CD4-positive, alpha-beta memory T cell (primary cell): ENCODE data around the gene TRPM5. TPM values are rescaled to one million over a fixed set of nuclear protein-coding genes. Genes with fewer than 3 reads are reported as not detected.
A peak's percentile ranks its signal among the peaks of the same experiment; 100 is the strongest.

Experiments used
- CTCF ChIA-PET: fragments of 350-600 bp; sonication (Branson Sonifier 250); formaldehyde crosslinking; loops from one replicate; lab custom pipeline; 2021; ENCODE audit warnings: inconsistent platforms; ENCODE audit not compliant: partially characterized antibody; lab: Charles Lee
- POLR2A ChIA-PET: fragments of 350-600 bp; sonication (Branson Sonifier 250); formaldehyde crosslinking; loops from one replicate; lab custom pipeline; 2021; ENCODE audit not compliant: partially characterized antibody; lab: Charles Lee
- DNase-seq, 5 donors: peaks; one replicate each; pipeline versions ENCODE4 v3.0.0 to v3.0.0-alpha.2; 2020 to 2022; ENCODE audit warnings: mixed read lengths in 1 of 5
- H3K27ac ChIP-seq: one replicate; pipeline ENCODE4 v1.7.0; 2013; ENCODE audit warnings: low read depth, low read length
- H3K27me3 ChIP-seq: 2 replicates; pipeline ENCODE4 v1.7.0; 2013; ENCODE audit warnings: mild to moderate bottlenecking, low read length, moderate library complexity; ENCODE audit not compliant: insufficient read depth
- H3K36me3 ChIP-seq: 2 replicates; pipeline ENCODE4 v1.7.0; 2013; ENCODE audit warnings: mild to moderate bottlenecking, low read length, moderate library complexity; ENCODE audit not compliant: insufficient read depth
- H3K4me1 ChIP-seq: 2 replicates; pipeline ENCODE4 v1.7.0; 2013; ENCODE audit warnings: mild to moderate bottlenecking, low read length, moderate library complexity; ENCODE audit not compliant: insufficient read depth
- H3K4me3 ChIP-seq, 2 donors: one replicate each; pipeline ENCODE4 v1.7.0; 2013; ENCODE audit warnings: low read length in 2 of 2, mild to moderate bottlenecking in 1 of 2
- H3K9me3 ChIP-seq, 2 donors: one replicate each; pipeline ENCODE4 v1.7.0; 2013; ENCODE audit warnings: low read length in 2 of 2, control low read depth in 1 of 2; ENCODE audit not compliant: control insufficient read depth in 1 of 2
- H3K27ac Mint-ChIP-seq, 7 donors: one replicate each; pipeline ENCODE4 v1.8.0; 2020 to 2021; ENCODE audit warnings: mixed read lengths in 7 of 7, mild to moderate bottlenecking in 6 of 7, inconsistent platforms in 3 of 7, moderate library complexity in 3 of 7
- H3K27me3 Mint-ChIP-seq, 2 donors: one replicate each; pipeline ENCODE4 v1.8.0; 2020 to 2021; ENCODE audit warnings: mixed read lengths in 2 of 2
- H3K36me3 Mint-ChIP-seq, 2 donors: one replicate each; pipeline ENCODE4 v1.8.0; 2020 to 2021; ENCODE audit warnings: mixed read lengths in 2 of 2, inconsistent platforms in 1 of 2, mild to moderate bottlenecking in 1 of 2
- H3K4me1 Mint-ChIP-seq, 4 donors: one replicate each; pipeline ENCODE4 v1.8.0; 2020 to 2021; ENCODE audit warnings: mixed read lengths in 4 of 4, mild to moderate bottlenecking in 1 of 4
- H3K4me3 Mint-ChIP-seq, 8 donors: one replicate each; pipeline ENCODE4 v1.8.0; 2020 to 2021; ENCODE audit warnings: mixed read lengths in 8 of 8, mild to moderate bottlenecking in 7 of 8, moderate library complexity in 6 of 8, inconsistent platforms in 3 of 8
- H3K9me3 Mint-ChIP-seq, 8 donors: one replicate each; pipeline ENCODE4 v1.8.0; 2020 to 2021; ENCODE audit warnings: mixed read lengths in 8 of 8, mild to moderate bottlenecking in 5 of 8, inconsistent platforms in 3 of 8, moderate library complexity in 1 of 8
- intact Hi-C: fragments of 100-400 bp; cut with micrococcal nuclease; formaldehyde crosslinking; loops from one replicate; pipeline ENCODE4 v1.15.1; 2023
- polyA plus RNA-seq, 2 donors: library from polyadenylated mRNA; unstranded; fragments of 300-500 nt; fragmentation: Illumina TruSeq; gene quantifications; one replicate each; pipeline ENCODE4 v1.2.3, GENCODE V29; 2021
- total RNA-seq, 2 experiments: library from RNA; stranded (reverse); gene quantifications; one replicate each; pipeline ENCODE4 v1.2.3, GENCODE V29; 2021

Gene TRPM5
- total and polyA plus RNA-seq, 4 experiments from 2014 or later = 0.19 to 0.23 TPM; not detected in 2

GRCh38 chr11:2402890-2403645 is 41.2 kb downstream of the TRPM5 start:
- peaks cover 0 to 3% of the 10 kb centered on the region in 2 donors for H3K27me3 Mint-ChIP-seq
- peaks cover 0 to 20% of the 10 kb centered on the region in 2 donors for H3K36me3 Mint-ChIP-seq
- Histone ChIP-seq H3K9me3 (no peaks in the 10 kb centered on the region), H3K27me3 (no peaks in the 10 kb centered on the region), H3K4me3 (no peak overlapping the region), H3K36me3 (peaks cover 15% of the 10 kb centered on the region), H3K27ac (no peak overlapping the region), H3K4me1 (peaks cover 24% of the 10 kb centered on the region)
- H3K4me1 Mint-ChIP-seq = peaks cover 6 to 31% (median 17%) of the 10 kb centered on the region in 4 donors
- ChIA-PET CTCF (no interaction called here), POLR2A (interaction anchor here (0.5 to 3.0 kb wide), 3 partner anchors 51 to 98 kb away, joined by 3 to 9 read pairs (median 5); no protein-coding TSS in a partner anchor)
- no peak for DNase-seq
- peak overlapping the region in 7 of 8 donors; percentile 24 to 96 (median 43) for H3K4me3 Mint-ChIP-seq
- no peak overlapping the region for H3K27ac Mint-ChIP-seq
- peaks cover 0 to 4% (median 0%) of the 10 kb centered on the region in 8 donors for H3K9me3 Mint-ChIP-seq
- intact Hi-C loops = no loop called here

GRCh38 chr11:2402106-2402505 is 42.2 kb downstream of the TRPM5 start:
- H3K4me1 ChIP-seq = peaks cover 24% of the 10 kb centered on the region
- DNase-seq = no peak
- ChIA-PET POLR2A (interaction anchor here (1.4 to 4.5 kb wide), 3 partner anchors 24 to 101 kb away, joined by 5 to 73 read pairs (median 45); partner anchors contain the start of genes C11orf21, CD81 and TSPAN32), CTCF (interaction anchor here (0.6 to 2.9 kb wide), 4 partner anchors 98 to 130 kb away, joined by 3 to 13 read pairs (median 6); partner anchors contain the start of genes C11orf21 and TSPAN32)
- peaks cover 15% of the 10 kb centered on the region for H3K36me3 ChIP-seq
- Mint-ChIP-seq H3K4me3 (peak overlapping the region; percentile 29 to 96 (median 92)), H3K9me3 (peaks cover 0 to 4% (median 0%) of the 10 kb centered on the region in 8 donors), H3K27me3 (peaks cover 0 to 3% of the 10 kb centered on the region in 2 donors), H3K36me3 (peaks cover 2 to 25% of the 10 kb centered on the region in 2 donors), H3K27ac (peak overlapping the region in 3 of 7 donors; percentile 48 to 100 (median 51)), H3K4me1 (peaks cover 6 to 31% (median 17%) of the 10 kb centered on the region in 4 donors)
- intact Hi-C loops = no loop called here
- no peaks in the 10 kb centered on the region for H3K27me3 ChIP-seq
- no peaks in the 10 kb centered on the region for H3K9me3 ChIP-seq
- H3K27ac ChIP-seq = no peak overlapping the region
- H3K4me3 ChIP-seq = peak overlapping the region; percentile 85 to 88

- H3K36me3 Mint-ChIP-seq = peaks cover 6 to 30% of the 10 kb centered on the region in 2 donors
- intact Hi-C loops = no loop called here
These were observed 42.8 kb downstream of the TRPM5 start for GRCh38 chr11:2401436-2401984.

GRCh38 chr11:2400762-2401435 is 43.4 kb downstream of the TRPM5 start:
- H3K4me3 Mint-ChIP-seq = peak overlapping the region; percentile 89 to 97 (median 94)
- CTCF ChIA-PET = interaction anchor here (0.8 to 2.9 kb wide), 14 partner anchors 9 to 487 kb away, joined by 3 to 30 read pairs (median 4); partner anchors contain the start of genes C11orf21, CD81 and TSPAN32
- Histone ChIP-seq H3K27me3 (no peaks in the 10 kb centered on the region), H3K4me1 (peaks cover 24% of the 10 kb centered on the region), H3K9me3 (no peaks in the 10 kb centered on the region), H3K27ac (peak overlapping the region; percentile 86), H3K4me3 (peak overlapping the region; percentile 85 to 88), H3K36me3 (peaks cover 20% of the 10 kb centered on the region)
- peaks cover 6 to 31% (median 17%) of the 10 kb centered on the region in 4 donors for H3K4me1 Mint-ChIP-seq
- intact Hi-C loops = loop anchor here (1.0 kb wide), 7 partner anchors 19 to 656 kb away; partner anchors contain the start of genes C11orf21, CARS1, CD81 and NAP1L4
- peak in 1 of 5 donors; percentile 56 for DNase-seq
- H3K27me3 Mint-ChIP-seq = peaks cover 0 to 3% of the 10 kb centered on the region in 2 donors
- POLR2A ChIA-PET = interaction anchor here (0.7 to 4.5 kb wide), 17 partner anchors 9 to 648 kb away, joined by 3 to 73 read pairs (median 5); partner anchors contain the start of genes C11orf21, CD81, CDKN1C and TSPAN32
- H3K27ac Mint-ChIP-seq = peak overlapping the region; percentile 92 to 100 (median 96)
- peaks cover 0 to 4% (median 0%) of the 10 kb centered on the region in 8 donors for H3K9me3 Mint-ChIP-seq
- peaks cover 6 to 33% of the 10 kb centered on the region in 2 donors for H3K36me3 Mint-ChIP-seq

More at GRCh38 chr11:2401436-2401984, 42.8 kb downstream of the TRPM5 start:
- peaks cover 24% of the 10 kb centered on the region for H3K4me1 ChIP-seq
- peaks cover 6 to 31% (median 17%) of the 10 kb centered on the region in 4 donors for H3K4me1 Mint-ChIP-seq
- peak overlapping the region; percentile 57 to 100 (median 84) for H3K27ac Mint-ChIP-seq
- H3K27me3 Mint-ChIP-seq = peaks cover 0 to 3% of the 10 kb centered on the region in 2 donors
- peak overlapping the region; percentile 89 to 97 (median 94) for H3K4me3 Mint-ChIP-seq
- no peak for DNase-seq
- no peaks in the 10 kb centered on the region for H3K27me3 ChIP-seq
- peak overlapping the region; percentile 86 for H3K27ac ChIP-seq
- CTCF ChIA-PET = interaction anchor here (0.6 to 2.9 kb wide), 8 partner anchors 18 to 207 kb away, joined by 3 to 17 read pairs (median 6); partner anchors contain the start of genes C11orf21, CD81 and TSPAN32
- H3K9me3 ChIP-seq = no peaks in the 10 kb centered on the region
- peaks cover 0 to 4% (median 0%) of the 10 kb centered on the region in 8 donors for H3K9me3 Mint-ChIP-seq
- POLR2A ChIA-PET = interaction anchor here (1.4 to 4.5 kb wide), 7 partner anchors 8 to 100 kb away, joined by 5 to 73 read pairs (median 23); partner anchors contain the start of genes C11orf21, CD81 and TSPAN32
- H3K36me3 ChIP-seq = peaks cover 20% of the 10 kb centered on the region
- peak overlapping the region; percentile 85 to 88 for H3K4me3 ChIP-seq

GRCh38 chr11:2400069-2400761 is 44.1 kb downstream of the TRPM5 start, which contains the start of gene TSSC4:
Gene TSSC4, plus strand, starts transcription at chr11:2400750. Its CDS starts 1,884 bp downstream, at chr11:2402634.
- no peaks in the 10 kb centered on the region for H3K9me3 ChIP-seq
- H3K4me3 ChIP-seq = peak within 1 kb of the TSS; percentile 85 to 96
- Mint-ChIP-seq H3K9me3 (peaks cover 0 to 4% (median 0%) of the 10 kb centered on the region in 8 donors), H3K27me3 (peaks cover 0 to 3% of the 10 kb centered on the region in 2 donors), H3K4me1 (peaks cover 6 to 31% (median 17%) of the 10 kb centered on the region in 4 donors), H3K36me3 (peaks cover 6 to 33% of the 10 kb centered on the region in 2 donors), H3K4me3 (peak within 1 kb of the TSS; percentile 89 to 97 (median 94)), H3K27ac (peak within 1 kb of the TSS; percentile 92 to 100 (median 96))
- CTCF ChIA-PET = interaction anchor here (0.8 to 2.9 kb wide), 15 partner anchors 9 to 488 kb away, joined by 3 to 30 read pairs (median 4); partner anchors contain the start of genes C11orf21, CD81 and TSPAN32
- peak; percentile 100 for DNase-seq
- POLR2A ChIA-PET = interaction anchor here (0.7 to 4.5 kb wide), 20 partner anchors 10 to 657 kb away, joined by 3 to 73 read pairs (median 4); partner anchors contain the start of genes C11orf21, CARS1, CD81 and CDKN1C
- peaks cover 24% of the 10 kb centered on the region for H3K4me1 ChIP-seq
- H3K27me3 ChIP-seq = no peaks in the 10 kb centered on the region
- H3K36me3 ChIP-seq = peaks cover 20% of the 10 kb centered on the region
- intact Hi-C loops = loop anchor here (1.0 kb wide), 7 partner anchors 20 to 657 kb away; partner anchors contain the start of genes C11orf21, CARS1, CD81 and NAP1L4
- H3K27ac ChIP-seq = peak within 1 kb of the TSS; percentile 98
